ENCODE measurements around the gene WDR4.
"Not testable (repeated sequence)": the region's sequence is repeated elsewhere in the genome, so short reads cannot be mapped to it uniquely, and the experiment has no call there.

GRCh38 chr21:42875811-42876210 lies 3.5 kb downstream of the WDR4 start:
- TF ChIP-seq ZNF138 (CRISPR knock-in tag; conservative IDR thresholded peaks at IDR 0.05); ATF6 (CRISPR knock-in tag; IDR thresholded peaks at IDR 0.05); CTCF (IDR thresholded peaks at IDR 0.05); NFATC4 (CRISPR knock-in tag; IDR thresholded peaks at IDR 0.05); TP53 (CRISPR knock-in tag; IDR thresholded peaks at IDR 0.05); SP1 (CRISPR knock-in tag; conservative IDR thresholded peaks at IDR 0.05); NFYB (CRISPR knock-in tag; conservative IDR thresholded peaks at IDR 0.05; ENCODE audit: low read depth); MYBL2 (CRISPR knock-in tag; IDR thresholded peaks at IDR 0.05); IRF2 (CRISPR knock-in tag; IDR thresholded peaks at IDR 0.05; ENCODE audit: borderline replicate concordance, low read depth): not testable (repeated sequence)
- TF ChIP-seq, protein P1, sequence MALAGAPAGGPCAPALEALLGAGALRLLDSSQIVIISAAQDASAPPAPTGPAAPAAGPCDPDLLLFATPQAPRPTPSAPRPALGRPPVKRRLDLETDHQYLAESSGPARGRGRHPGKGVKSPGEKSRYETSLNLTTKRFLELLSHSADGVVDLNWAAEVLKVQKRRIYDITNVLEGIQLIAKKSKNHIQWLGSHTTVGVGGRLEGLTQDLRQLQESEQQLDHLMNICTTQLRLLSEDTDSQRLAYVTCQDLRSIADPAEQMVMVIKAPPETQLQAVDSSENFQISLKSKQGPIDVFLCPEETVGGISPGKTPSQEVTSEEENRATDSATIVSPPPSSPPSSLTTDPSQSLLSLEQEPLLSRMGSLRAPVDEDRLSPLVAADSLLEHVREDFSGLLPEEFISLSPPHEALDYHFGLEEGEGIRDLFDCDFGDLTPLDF (CRISPR knock-in tag; IDR thresholded peaks at IDR 0.05) = not testable (repeated sequence)
